Kidney (tissue), 14 donors: ENCODE data around the gene CBR1. TPM values are rescaled to one million over a fixed set of nuclear protein-coding genes. Genes with fewer than 3 reads are reported as not detected.
"Not testable (repeated sequence)": the region's sequence is repeated elsewhere in the genome, so short reads cannot be mapped to it uniquely, and the experiment has no call there.

Experiments
- DNase-seq, 5 donors: peaks; one replicate each; pipeline ENCODE4 v3.0.0-alpha.2; 2013 to 2020
- FAIRE-seq: peaks from 2 replicates; lab custom pipeline; 2012; peaks lifted over from hg19 to GRCh38; lab: Jason Lieb, UNC
- H3K27ac ChIP-seq, 2 donors: one replicate each; pipeline ENCODE4 v1.7.0; 2013; ENCODE audit warnings: low read depth in 2 of 2, low read length in 2 of 2, inconsistent platforms in 1 of 2
- H3K27me3 ChIP-seq: one replicate; pipeline ENCODE4 v1.7.1; 2013; ENCODE audit warnings: low read length, inconsistent platforms; ENCODE audit not compliant: control insufficient read depth, insufficient read depth
- H3K36me3 ChIP-seq, 3 donors: one replicate each; pipeline versions ENCODE4 v1.7.0 to v1.7.1; 2013; ENCODE audit warnings: low read length in 3 of 3, control low read depth in 1 of 3, inconsistent platforms in 1 of 3; ENCODE audit not compliant: insufficient read depth in 3 of 3, control insufficient read depth in 2 of 3
- H3K4me1 ChIP-seq, 3 donors: one replicate each; pipeline versions ENCODE4 v1.7.0 to v1.7.1; 2013; ENCODE audit warnings: low read length in 3 of 3, inconsistent platforms in 1 of 3, low read depth in 1 of 3; ENCODE audit not compliant: control insufficient read depth in 2 of 3, insufficient read depth in 2 of 3
- H3K4me3 ChIP-seq, 3 donors: one replicate each; pipeline versions ENCODE4 v1.7.0 to v1.8.1; 2013; ENCODE audit warnings: low read length in 3 of 3, control low read depth in 1 of 3, inconsistent platforms in 1 of 3
- H3K9ac ChIP-seq, 3 donors: one replicate each; pipeline versions ENCODE4 v1.7.0 to v1.7.1; 2013; ENCODE audit warnings: low read length in 3 of 3, control low read depth in 1 of 3, inconsistent platforms in 1 of 3
- H3K9me3 ChIP-seq, 3 donors: one replicate each; pipeline versions ENCODE4 v1.7.0 to v1.7.1; 2013; ENCODE audit warnings: low read length in 3 of 3, control low read depth in 1 of 3, inconsistent platforms in 1 of 3; ENCODE audit not compliant: control insufficient read depth in 2 of 3, insufficient read depth in 1 of 3
- CTCF ChIP-seq: IDR thresholded peaks from 3 replicates; pipeline ENCODE4 v1.5.1; 2012; ENCODE audit warnings: mild to moderate bottlenecking, moderate library complexity, borderline replicate concordance; ENCODE audit not compliant: insufficient read depth; ENCODE audit errors: extremely low read depth
- intact Hi-C: fragments of 100-400 bp; cut with DNase I; formaldehyde crosslinking; loops from one replicate; pipeline ENCODE4 v1.11.1; 2022
- polyA plus RNA-seq: library from polyadenylated mRNA; stranded (reverse); fragments of 350-450 nt; fragmentation: Illumina TruSeq; extraction: RNeasy Lipid Tissue Mini Kit (QIAGEN cat#74804); gene quantifications from one replicate; pipeline ENCODE4 v1.2.3, GENCODE V29; 2014; ENCODE audit warnings: low read depth, low replicate concordance; ENCODE audit not compliant: insufficient read depth
- total RNA-seq: library from RNA; stranded (reverse); fragmentation: NEBNext Ultra II Directional; extraction: Animal tissue kit (Norgen Biotek cat#: 25700); gene quantifications from one replicate; pipeline ENCODE4 v1.2.1, GENCODE V29; 2021
- donor health status: control.
- donor health status: control.
- donor health status: control.
- donor health status: control.
- donor health status: control.
- donor health status: DM: yes; HTN: yes; CAD: no.
- donor health status: Normal renal cell carcinoma (clear cell type).

The CBR1 gene
- total and polyA plus RNA-seq, 2 donors from 2014 or later: 94.3 to 379 TPM

- no peaks in the 10 kb centered on the region for H3K27me3 ChIP-seq
- DNase-seq (no peak), FAIRE-seq (no peak)
- peaks cover 2 to 8% (median 3%) of the 10 kb centered on the region in 3 donors for H3K36me3 ChIP-seq
- H3K4me3 ChIP-seq: peak overlapping the region in 1 of 3 donors; percentile 1
- peaks cover 0 to 17% (median 13%) of the 10 kb centered on the region in 3 donors for H3K4me1 ChIP-seq
- no peak overlapping the region for H3K9ac ChIP-seq
- H3K27ac ChIP-seq: no peak overlapping the region
- intact Hi-C loops: no loop called here
- peaks cover 0 to 8% (median 0%) of the 10 kb centered on the region in 3 donors for H3K9me3 ChIP-seq
- TF ChIP-seq CTCF: no peak
Observed at GRCh38 chr21:36072453-36073162, 2.8 kb downstream of the CBR1 start.

- Histone ChIP-seq H3K36me3 (peaks cover 2 to 8% (median 3%) of the 10 kb centered on the region in 3 donors), H3K4me3 (peak overlapping the region in 1 of 3 donors; percentile 1), H3K27ac (no peak overlapping the region), H3K4me1 (peaks cover 0 to 17% (median 13%) of the 10 kb centered on the region in 3 donors), H3K9me3 (peaks cover 0 to 8% (median 0%) of the 10 kb centered on the region in 3 donors), H3K27me3 (no peaks in the 10 kb centered on the region), H3K9ac (no peak overlapping the region)
- FAIRE-seq: no peak
- intact Hi-C loops: no loop called here
- DNase-seq: no peak
- no peak for TF ChIP-seq CTCF
Observed at GRCh38 chr21:36073181-36073580, 3.4 kb downstream of the CBR1 start.

- H3K9me3 ChIP-seq, H3K27me3 ChIP-seq, DNase-seq, H3K27ac ChIP-seq, intact Hi-C loops, H3K9ac ChIP-seq, H3K4me3 ChIP-seq, H3K36me3 ChIP-seq, FAIRE-seq: not testable (repeated sequence)
- peaks cover 0 to 17% (median 13%) of the 10 kb centered on the region in 3 donors for H3K4me1 ChIP-seq
Observed at GRCh38 chr21:36073911-36074310, 4.1 kb downstream of the CBR1 start.

- DNase-seq (no peak), FAIRE-seq (no peak)
- Histone ChIP-seq H3K4me1 (peaks cover 0 to 17% (median 13%) of the 10 kb centered on the region in 3 donors), H3K27me3 (no peaks in the 10 kb centered on the region), H3K9ac (no peak overlapping the region), H3K27ac (no peak overlapping the region), H3K4me3 (no peak overlapping the region), H3K9me3 (no peaks in the 10 kb centered on the region), H3K36me3 (peaks cover 2 to 8% (median 3%) of the 10 kb centered on the region in 3 donors)
- intact Hi-C loops: no loop called here
- TF ChIP-seq CTCF: no peak
Observed at GRCh38 chr21:36075171-36075570, 5.3 kb downstream of the CBR1 start.
